GM18858 (cell line): ENCODE results near the gene THADA.
A peak's percentile ranks its signal among the peaks of the same experiment; 100 is the strongest.
"Not testable (repeated sequence)": the region's sequence is repeated elsewhere in the genome, so short reads cannot be mapped to it uniquely, and the experiment has no call there.

ENCODE experiments used
- ATAC-seq: cut with Tn5 transposase; IDR thresholded peaks from one replicate; pipeline ENCODE4 v1.9.1; 2021; ENCODE audit not compliant: unreplicated experiment

THADA gene

DNA sequence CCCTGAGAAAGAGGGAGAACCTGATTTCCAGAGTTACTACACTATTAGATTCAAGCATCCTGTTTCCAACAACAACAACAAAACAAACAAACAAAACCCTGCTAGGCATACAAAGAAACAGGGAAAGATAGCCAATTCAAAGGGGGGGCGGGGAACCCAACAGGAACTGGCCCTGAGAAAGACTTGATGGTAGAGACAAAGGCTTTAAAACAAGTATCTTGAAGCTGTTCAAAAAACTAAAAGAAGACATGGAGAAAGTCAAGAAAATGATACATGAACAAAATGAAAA lies 147.1 kb downstream of the THADA start:
- no peak for ATAC-seq

GRCh38 chr2:43448011-43448821 lies 147.6 kb downstream of the THADA start:
- no peak for ATAC-seq

DNA sequence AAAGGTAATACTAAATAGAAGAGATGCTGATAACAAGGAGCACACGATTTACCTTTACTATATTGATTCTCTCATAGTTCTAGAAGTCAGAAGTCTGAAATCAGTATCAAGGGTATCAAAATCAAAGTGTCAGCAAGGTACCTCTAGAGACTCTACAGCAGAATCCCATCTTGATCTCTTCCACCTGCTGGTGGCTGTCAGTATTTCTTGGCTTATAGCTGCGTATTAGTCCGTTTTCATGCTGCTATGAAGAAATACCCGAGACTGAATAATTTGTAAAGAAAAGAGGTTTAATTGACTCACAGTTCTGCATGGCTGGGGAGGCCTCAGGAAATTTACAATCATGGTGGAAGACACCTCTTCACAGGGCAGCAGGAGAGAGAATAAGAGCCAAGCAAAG lies 149.1 kb downstream of the THADA start:
- ATAC-seq = not testable (repeated sequence)

- no peak for ATAC-seq
Measured at GRCh38 chr2:43445781-43446180, 150.1 kb downstream of the THADA start.

DNA sequence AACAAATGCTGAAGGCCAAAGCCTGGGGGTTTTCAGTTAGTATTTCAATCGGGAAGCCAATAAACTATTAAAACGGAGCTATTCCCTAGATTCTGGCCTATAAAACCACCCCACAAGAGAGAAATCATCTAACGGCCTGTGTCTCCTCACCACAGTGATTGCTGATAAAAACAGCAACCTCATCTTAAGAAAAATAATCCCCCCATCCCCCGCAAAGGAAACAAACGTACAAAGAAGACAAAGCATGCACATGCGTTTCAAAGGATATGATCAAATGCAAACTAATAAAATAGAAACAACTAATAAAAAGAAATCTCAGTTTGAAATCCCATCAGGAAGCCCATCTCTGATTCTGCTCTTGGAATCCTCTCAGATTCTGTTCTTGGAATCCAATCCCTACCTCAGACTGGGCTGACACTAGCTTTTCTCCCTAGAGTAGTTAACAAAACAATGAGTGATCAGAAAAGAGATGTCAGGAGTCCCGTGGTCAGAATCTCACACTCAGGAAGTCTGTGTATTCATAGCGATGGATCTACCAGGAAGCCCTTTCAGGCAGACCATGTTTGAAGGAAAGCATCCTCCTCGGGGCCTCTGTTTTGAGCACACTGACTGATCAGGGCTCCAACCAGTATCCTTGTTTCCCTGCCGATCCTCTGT lies 150.7 kb downstream of the THADA start:
- no peak for ATAC-seq

- no peak for ATAC-seq
Measured at GRCh38 chr2:43443282-43443681, 152.6 kb downstream of the THADA start.

DNA sequence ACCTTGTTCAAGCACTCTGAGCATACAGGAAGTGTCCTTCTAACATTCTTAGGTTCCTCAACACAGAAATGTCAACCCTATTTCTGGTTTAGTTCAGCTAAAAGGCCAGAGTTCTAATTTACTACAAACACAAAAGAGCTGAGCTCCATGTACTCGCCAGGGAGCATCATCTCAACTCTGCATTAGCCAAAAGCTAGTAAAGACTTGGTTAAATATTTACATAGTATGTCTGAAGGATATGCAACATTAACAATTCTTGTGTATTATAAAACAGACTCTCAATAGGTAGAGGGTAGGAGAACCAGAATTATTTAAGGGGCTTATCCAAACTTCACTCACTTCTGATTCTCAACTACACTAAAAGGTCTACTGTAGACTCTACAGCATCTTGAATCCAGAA lies 154.6 kb downstream of the THADA start:
- ATAC-seq = no peak

DNA sequence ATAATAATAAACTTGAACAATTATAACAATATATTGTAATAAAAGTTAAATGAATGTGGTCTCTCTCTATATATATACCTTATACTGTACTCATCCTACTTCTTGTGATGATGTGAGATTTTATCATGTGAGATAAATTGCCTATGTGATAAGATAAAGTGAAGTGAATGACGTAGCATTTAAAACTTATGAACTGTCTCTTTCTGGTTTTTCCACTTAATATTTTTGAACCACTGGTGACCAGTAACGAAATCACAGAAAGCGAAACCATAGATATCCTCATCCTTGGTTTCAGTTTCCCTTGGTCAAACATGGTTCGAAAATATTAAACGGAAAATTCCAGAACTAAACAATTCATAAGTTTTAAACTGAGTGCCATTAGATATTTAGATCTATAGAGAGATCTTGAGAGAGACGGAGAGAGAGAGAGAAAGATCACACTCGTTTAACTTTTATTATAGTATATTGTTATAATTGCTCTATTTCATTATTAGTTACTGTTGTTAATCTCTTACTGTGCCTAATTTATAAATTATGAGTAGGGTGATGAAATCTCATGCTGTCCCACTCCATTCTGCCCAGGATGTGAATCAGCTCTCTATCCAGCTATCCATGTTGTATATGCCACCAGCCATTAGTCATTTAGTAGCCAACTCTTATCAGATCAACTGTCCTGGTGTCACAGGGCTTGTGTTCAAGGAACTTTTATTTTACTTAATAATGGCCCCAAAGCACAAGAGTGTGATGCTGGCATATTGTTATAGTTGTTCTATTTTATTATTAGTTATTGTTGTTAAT lies 156.8 kb downstream of the THADA start:
- ATAC-seq = no peak

GRCh38 chr2:43438342-43438741 lies 157.5 kb downstream of the THADA start:
- ATAC-seq = no peak

GRCh38 chr2:43437363-43437762 lies 158.5 kb downstream of the THADA start:
- ATAC-seq = no peak

GRCh38 chr2:43436431-43436830 lies 159.4 kb downstream of the THADA start:
- ATAC-seq = no peak

- ATAC-seq = no peak
Measured at GRCh38 chr2:43435746-43436145, 160.1 kb downstream of the THADA start.

DNA sequence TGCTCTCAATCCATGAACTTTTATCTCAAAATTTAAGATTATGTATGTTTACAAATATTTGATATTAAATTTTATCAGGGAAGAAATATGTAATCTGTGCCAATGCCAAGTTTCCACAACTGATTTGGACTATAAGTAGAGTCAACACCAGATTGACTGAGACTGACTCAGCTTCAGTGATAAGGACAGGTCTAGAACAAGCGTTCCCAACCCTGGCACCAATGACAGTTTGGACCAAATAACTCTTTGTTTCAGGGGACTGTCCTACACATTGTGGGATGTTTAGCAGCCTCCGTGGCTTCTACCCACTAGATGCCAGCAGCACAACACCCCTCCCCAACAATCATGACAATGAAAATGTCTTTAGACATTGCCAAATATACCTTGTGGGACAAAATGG lies 165.3 kb downstream of the THADA start:
- ATAC-seq = no peak

DNA sequence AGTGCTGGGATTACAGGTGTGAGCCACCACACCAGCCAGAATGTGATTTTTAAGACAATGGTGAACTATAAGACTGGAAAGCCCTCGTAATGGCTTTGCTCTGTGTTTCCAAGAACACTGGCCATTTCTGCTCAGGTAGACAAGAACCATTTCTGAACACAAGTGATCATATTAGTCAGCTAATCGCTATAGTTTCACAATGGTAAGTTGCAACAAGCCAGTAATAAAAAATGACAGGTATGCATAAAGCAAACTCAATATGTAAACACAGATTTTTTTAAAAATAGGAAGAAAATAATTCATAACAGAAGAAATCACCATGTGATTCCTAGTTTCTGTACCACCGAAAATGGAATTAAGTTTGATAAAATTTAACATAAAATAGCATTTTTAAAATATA lies 166.5 kb downstream of the THADA start:
- ATAC-seq = no peak

- ATAC-seq = no peak
Measured at GRCh38 chr2:43427032-43427424, 168.8 kb downstream of the THADA start.

DNA sequence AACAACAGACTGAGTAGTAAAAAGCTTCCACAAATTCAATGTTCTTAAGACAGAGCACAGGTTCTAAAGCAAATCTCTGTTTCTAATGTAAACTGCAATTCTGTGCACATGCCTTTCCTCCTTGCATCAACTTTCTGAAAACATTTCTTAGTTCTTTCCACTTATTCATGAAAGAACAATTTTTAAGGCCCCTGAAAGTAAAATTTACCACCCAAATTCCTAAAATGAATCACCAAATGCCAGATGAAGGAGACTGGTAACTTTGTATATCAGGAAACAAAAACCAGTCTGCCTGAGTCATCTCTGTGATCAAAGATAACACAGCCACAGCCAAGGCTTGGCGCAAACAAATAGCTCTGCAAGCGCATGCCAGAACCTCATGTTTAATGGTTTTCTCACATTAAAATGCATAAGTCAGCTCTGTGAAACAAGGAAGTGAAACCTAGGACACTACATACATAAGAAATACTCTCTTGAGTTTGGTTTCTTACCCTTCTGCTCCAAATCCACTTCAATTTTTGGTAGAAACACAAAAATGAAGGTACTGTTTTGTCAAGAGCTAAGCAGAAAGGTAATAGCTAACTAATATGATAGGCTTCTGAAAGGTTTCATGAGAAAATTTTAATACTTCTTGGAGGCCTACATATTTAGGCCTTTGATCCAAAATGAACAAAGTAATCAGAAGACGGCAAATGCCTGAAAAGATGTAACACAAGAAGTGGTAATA lies 169.4 kb downstream of the THADA start:
- ATAC-seq = peak; percentile 89

DNA sequence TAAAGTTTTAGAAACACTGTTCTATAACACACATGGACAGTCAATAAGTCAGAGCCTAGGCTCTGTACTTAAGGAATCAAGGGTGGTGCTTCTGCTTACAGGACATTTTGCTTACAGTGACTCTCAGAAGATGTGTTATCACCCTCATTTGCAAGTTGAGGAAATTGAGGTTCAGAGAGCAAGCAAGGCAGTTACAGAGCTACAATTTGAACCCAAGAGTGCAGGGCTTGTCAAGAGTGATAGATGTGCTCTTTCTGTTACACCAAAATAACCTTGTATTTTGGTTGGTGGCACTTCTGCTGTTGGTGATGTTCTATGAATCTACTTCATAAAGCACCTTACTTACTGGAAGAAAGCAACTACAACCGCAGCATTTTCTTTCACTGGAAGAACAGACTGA lies 170.2 kb downstream of the THADA start:
- no peak for ATAC-seq

DNA sequence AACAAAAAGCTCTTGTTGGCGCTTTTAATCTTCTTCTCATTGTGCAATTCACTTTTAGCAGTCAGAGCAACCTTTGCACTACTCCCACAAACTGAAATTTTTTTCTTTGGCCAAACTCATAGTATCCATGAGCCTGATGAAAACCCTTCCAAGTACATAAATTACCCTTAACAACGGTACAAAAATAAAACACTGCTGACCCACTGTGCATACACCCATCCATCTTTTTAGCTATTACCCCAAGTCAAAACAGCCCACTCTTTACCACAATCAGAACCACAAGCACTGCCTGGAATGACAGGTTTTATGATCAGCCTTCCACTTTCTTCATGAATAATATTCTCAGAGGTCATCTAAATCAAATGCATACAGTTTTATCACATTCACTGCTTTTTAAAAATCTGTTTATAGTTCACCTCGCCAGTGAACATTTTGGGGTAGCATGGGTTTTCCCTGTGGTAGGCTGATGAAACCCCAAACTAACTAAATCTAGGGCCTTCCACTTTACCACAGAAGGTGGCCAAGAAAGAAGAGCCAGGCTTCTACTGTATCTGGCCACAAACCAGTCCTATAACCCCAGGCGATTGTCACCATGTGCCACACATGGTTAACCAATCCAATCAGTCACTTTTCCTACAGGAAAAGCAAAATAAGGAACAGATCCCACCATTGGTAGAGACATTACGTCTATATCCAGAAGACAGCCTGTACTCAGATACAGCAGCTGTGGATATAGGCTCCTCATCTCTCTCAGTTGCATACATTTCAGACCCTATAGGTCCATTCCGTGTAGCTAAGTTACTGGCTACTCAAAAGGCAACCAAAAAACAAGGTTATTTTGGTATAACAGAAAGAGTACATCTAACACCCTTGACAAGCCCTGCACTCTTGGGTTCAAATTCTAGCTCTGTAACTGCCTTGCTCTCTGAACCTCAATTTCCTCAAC lies 171.3 kb downstream of the THADA start:
- ATAC-seq = no peak

DNA sequence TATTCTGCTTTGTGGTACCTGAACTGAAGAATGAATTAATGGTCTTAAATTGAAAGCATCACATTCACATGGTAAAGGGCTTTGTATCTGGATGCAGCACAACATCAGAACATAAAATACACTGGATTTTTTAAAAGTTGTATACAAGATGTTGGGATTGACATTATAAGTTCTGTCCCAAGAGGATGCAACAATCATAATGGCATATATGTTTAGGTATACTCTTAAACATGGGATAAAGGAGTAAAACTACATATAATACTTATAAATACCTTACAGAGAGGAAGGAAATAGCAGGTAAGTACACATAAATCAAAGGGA lies 171.9 kb downstream of the THADA start:
- ATAC-seq = no peak

- no peak for ATAC-seq
Measured at GRCh38 chr2:43421194-43421593, 174.6 kb downstream of the THADA start.
